ENCODE measurements around the gene TUBA3D.
A peak's percentile ranks its signal among the peaks of the same experiment; 100 is the strongest.
"Not testable (repeated sequence)": the region's sequence is repeated elsewhere in the genome, so short reads cannot be mapped to it uniquely, and the experiment has no call there.

TUBA3D gene

DNA sequence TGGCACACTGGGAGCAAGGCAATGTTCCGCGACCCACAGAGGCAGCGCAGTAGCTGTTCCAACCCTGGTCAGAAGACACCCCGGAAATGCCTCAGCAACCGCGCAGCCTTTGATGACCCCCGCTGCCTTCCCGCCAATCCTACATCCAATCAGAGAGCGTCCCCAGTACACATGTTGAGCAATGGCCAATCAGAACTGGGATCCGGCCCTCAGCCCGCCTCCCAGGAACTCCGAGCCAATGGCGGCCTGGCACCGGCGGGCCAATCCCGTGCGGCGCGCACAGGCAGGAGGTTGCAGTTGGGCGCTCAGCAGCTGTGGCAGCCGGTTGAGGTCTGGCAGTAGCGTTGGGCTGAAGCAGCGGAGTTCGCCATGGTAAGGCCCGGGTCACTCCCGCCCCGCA lies at the start of gene TUBA3D:
Gene TUBA3D (plus strand): TSS at position 289 of the 400 bp plus-strand sequence. CDS start 81 bp downstream, at position 370.
- FAIRE-seq (no peak), DNase-seq (ENCODE audit: low spot score) (no peak)

DNA sequence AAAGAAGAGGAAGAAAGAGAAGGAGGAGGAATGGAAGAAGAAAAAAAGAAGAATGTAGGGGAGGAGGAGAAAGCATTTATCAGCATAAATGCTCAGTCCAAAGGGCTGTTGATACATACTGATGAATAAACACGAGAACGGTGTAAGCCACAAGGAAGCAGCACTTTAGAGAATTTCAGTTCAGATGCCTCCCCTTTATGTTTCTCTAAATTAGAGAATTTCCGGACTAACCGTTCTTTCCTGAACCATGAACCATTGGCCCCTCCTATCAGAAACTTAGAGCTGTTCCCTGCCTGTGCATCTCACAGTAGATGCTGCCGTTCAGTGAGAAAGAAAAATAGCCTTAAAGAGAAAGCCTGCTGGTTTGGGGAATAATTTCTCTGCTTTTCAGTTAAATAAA lies 49.2 kb upstream of the TUBA3D start:
- DNase-seq (ENCODE audit: low spot score) (no peak), FAIRE-seq (no peak)

GRCh38 chr2:131431336-131431735 lies 44.6 kb upstream of the TUBA3D start:
- FAIRE-seq: peak; percentile 9

DNA sequence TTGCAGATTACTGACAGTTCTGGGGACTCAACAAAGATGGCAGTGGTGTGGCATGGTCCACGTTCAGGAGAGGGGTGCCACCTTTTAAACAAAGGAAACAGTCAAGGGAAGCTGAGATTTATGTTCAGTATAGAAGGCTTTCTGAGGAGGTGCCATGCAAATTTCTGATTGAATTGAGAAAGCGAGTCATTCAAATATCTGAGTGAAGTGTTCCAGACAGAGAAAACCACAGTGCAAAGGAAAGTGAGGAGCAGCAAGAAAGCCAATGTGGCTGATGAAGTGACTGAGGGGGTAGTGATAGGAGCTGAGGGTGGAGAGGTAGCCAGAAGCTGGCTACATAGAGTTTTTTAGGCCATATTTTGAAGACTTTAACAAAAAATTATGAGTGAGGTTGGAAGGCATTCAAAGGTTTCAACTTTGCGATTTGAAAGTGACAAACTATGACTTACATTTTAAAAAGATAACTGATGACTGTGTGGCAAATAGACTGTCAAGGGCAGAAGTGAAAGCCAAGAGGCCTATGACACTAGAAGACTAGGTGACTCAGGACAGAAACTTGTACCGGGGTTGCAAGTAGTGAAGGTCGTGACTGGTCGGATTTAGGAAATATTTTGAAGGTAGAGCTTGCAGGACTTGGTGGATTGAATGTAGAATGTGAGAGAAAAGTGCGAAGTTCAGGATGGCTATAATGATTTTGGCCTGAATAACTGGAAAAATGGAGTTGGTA lies 35.0 kb upstream of the TUBA3D start:
- DNase-seq (ENCODE audit: low spot score); FAIRE-seq: not testable (repeated sequence)

More at GRCh38 chr2:131431336-131431735, 44.6 kb upstream of the TUBA3D start:
- DNase-seq (ENCODE audit: low spot score): peak; percentile 48

DNA sequence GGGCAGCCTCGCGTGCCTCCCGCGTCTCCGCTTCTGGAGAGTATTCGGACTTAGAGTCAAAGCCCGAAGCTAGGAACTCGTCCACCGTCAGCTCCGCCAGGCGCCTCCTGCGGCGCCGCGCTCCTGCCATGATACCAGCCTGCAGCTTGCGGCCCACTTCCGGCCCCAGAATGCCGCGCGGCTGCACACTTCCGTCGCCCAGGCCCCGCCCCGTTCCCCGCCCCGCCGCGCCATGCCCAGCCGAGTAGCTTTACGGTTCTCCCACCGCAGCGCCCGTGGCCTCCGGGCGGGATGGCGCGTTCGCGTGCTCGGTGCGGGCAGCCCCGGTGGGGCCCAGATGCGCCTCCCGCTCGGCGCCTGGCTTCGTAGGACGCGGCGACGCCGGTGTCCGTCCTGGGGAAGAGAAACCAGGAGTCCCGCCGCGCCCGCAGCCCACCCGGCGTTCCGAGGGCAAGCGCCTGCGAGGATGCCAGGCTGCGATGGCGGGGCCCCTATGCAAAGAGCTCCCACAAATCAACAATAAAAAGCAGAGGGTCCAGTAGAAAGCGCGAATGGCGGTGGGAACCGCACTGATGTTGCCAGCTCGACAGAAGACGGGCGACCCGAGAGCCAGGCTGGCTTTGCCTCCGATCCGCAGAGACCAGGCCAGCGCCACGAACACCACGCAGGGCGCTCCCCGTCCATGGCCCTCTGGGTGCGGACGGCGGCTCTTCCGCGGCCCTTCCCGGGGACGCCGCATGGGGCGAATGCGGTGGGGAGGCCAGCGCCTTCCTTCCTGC lies 31.0 kb upstream of the TUBA3D start:
- not testable (repeated sequence) for FAIRE-seq; DNase-seq (ENCODE audit: low spot score)

- not testable (repeated sequence) for FAIRE-seq; DNase-seq (ENCODE audit: low spot score)
Observed at GRCh38 chr2:131445515-131445797, 30.5 kb upstream of the TUBA3D start.

GRCh38 chr2:131445896-131446295 lies 30.0 kb upstream of the TUBA3D start:
- FAIRE-seq (no peak), DNase-seq (ENCODE audit: low spot score) (no peak)

DNA sequence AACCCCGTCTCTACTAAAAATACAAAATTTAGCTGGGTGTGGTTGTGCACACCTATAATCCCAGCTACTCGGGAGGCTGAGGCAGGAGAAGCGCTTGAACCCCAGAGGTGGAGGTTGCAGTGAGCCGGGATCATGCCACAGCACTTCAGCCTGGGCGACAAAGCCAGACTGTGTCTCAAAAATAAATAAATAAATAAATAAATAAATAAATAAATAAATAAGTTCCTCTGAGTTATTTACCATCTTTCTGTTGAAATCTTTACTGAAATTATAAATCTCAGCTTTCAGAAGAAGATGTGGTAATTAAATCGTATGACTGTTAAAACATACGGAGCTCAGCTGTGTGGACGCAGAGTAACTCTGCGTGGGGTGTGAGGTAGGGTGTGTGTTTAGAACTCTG lies 27.9 kb upstream of the TUBA3D start:
- not testable (repeated sequence) for FAIRE-seq; DNase-seq (ENCODE audit: low spot score)

DNA sequence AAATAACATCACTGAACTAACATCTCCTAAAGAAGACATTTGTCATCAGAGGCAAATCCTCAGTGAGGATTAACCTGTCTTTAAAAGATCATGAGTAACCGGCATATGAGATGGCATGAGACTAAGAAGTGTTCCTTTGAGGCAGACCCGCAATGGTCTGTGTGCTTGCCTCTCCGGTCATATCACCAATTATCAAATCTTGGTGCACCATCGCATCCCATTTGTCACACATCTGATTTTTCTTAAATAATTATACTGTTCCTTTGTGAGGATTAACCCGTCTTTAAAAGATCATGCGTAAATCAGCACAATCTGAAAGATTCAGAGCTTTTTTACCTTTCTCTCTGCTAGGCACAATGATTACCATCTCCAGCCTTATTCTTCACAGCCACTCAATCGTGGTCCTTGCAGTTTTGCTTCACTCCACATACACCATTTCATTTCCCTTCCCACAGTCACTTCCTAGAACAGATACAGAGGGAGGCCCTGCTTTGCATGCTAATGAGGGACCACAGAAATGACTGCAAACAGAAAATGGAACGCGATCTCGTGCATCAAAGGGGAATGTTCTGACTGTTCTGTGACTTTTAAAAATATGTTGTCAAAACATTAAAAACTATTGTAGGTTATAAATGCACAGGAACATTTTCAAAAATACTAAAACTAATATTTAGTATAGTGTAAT lies 24.5 kb upstream of the TUBA3D start:
- not testable (repeated sequence) for FAIRE-seq; DNase-seq (ENCODE audit: low spot score)

GRCh38 chr2:131454914-131455313 lies 21.0 kb upstream of the TUBA3D start:
- not testable (repeated sequence) for DNase-seq (ENCODE audit: low spot score)
- peak; percentile 20 for FAIRE-seq

- not testable (repeated sequence) for FAIRE-seq; DNase-seq (ENCODE audit: low spot score)
Observed at GRCh38 chr2:131467722-131468121, 8.2 kb upstream of the TUBA3D start.

GRCh38 chr2:131470944-131471343 lies 5.0 kb upstream of the TUBA3D start:
- DNase-seq (ENCODE audit: low spot score): not testable (repeated sequence)
- FAIRE-seq: peak; percentile 76

DNA sequence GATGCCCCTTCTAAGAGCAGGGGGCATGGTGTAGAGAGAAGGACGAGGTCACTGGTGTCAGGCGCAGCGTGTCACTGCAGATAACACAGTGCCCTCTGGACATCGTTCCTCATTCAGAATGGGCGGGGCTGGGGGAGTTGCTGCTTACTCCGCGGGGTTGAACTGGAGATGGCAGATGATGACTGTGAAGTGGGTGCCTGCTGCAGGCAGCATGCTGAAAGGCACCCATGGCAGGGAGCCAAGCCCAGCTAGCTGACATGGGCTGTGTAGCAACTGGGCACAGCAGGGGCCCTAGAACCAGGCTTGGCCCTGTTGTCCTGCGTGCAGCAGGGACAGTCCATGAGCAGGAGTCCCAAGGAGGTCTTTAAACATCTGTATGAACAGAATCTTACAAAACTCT lies 4.3 kb upstream of the TUBA3D start:
- not testable (repeated sequence) for DNase-seq (ENCODE audit: low spot score)
- FAIRE-seq: peak; percentile 46

DNA sequence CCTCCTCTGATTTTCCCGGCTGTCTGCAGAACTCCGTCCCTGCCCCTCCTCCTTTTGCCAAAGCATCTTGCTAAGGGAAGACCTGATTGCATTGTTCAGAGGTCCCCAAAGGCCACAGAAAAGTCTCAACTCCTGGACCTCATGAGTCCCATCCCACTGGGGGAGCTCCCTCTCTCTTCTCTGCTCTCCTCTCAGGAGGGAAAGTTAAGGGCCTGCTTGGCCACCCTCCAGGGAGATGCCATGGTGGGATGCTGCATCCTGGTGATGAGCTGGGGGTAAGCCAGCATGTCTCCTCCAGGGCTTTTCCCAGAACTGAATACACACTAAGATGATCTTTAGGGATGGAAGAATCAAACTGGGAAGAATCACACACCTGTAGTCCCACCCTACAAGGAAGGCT lies 2.7 kb upstream of the TUBA3D start:
- not testable (repeated sequence) for DNase-seq (ENCODE audit: low spot score); FAIRE-seq

DNA sequence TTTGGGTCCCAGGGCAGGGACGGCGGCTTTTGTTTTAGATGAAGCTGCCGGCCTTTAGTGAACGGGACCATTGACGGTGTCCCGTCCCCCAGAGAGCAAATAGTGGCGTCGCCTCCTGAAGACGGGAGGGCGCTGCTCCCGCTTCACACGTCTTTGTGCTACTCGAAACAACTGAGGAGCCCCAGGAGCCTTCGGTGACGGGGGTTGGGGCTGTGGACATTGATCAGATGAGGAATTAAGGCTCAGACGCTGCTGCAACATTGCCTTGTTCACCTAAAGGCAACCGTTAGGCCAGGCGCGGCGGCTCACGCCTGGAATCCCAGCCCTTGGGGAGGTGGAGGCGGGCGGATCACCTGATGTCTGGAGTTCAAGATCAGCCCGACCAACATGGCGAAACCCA lies 444 bp downstream of the TUBA3D start:
- not testable (repeated sequence) for FAIRE-seq; DNase-seq (ENCODE audit: low spot score)

- DNase-seq (ENCODE audit: low spot score): not testable (repeated sequence)
- FAIRE-seq: peak; percentile 53
Observed at GRCh38 chr2:131477227-131477626, 1.3 kb downstream of the TUBA3D start.

GRCh38 chr2:131478074-131478849 lies 2.3 kb downstream of the TUBA3D start:
- FAIRE-seq; DNase-seq (ENCODE audit: low spot score): not testable (repeated sequence)

- peak; percentile 66 for FAIRE-seq
- not testable (repeated sequence) for DNase-seq (ENCODE audit: low spot score)
Observed at GRCh38 chr2:131478850-131479461, 3.0 kb downstream of the TUBA3D start.

GRCh38 chr2:131480351-131480750 lies 4.4 kb downstream of the TUBA3D start:
- FAIRE-seq; DNase-seq (ENCODE audit: low spot score): not testable (repeated sequence)

DNA sequence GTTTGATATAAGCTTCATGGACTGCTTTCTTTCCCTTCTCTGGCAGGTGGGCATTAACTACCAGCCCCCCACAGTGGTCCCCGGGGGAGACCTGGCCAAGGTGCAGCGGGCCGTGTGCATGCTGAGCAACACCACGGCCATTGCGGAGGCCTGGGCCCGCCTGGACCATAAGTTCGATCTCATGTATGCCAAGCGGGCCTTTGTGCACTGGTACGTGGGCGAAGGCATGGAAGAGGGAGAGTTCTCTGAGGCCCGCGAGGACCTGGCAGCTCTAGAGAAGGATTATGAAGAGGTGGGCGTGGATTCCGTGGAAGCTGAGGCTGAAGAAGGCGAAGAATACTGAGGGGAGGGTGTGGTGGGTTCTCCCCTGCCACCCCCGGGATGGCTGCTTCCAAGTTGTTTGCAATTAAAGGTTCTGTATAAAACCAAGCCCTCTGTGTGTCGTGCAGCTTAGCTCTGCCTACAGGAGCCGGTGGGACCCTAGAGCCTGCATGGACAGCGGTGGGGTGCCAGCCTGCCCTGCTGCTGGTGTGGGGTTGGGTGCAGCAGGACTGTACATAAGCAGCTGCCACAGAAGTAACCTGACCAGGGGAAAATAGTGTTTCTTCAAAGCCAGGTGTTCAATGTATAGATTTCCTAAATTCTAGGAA lies 6.7 kb downstream of the TUBA3D start:
- not testable (repeated sequence) for DNase-seq (ENCODE audit: low spot score); FAIRE-seq
